GM10847 (cell line): ENCODE results near the gene ISG20.

Source experiments
- POLR2A ChIP-seq: IDR thresholded peaks from 2 replicates; pipeline ENCODE4 v1.6.1; 2011; ENCODE audit not compliant: insufficient read length; ENCODE audit errors: extremely low read depth

The ISG20 gene

GRCh38 chr15:88655103-88655553 is 16.3 kb downstream of the ISG20 start:
- TF ChIP-seq POLR2A = no peak

- TF ChIP-seq POLR2A = no peak
Measured at GRCh38 chr15:88655800-88656488, 17.1 kb downstream of the ISG20 start.

DNA sequence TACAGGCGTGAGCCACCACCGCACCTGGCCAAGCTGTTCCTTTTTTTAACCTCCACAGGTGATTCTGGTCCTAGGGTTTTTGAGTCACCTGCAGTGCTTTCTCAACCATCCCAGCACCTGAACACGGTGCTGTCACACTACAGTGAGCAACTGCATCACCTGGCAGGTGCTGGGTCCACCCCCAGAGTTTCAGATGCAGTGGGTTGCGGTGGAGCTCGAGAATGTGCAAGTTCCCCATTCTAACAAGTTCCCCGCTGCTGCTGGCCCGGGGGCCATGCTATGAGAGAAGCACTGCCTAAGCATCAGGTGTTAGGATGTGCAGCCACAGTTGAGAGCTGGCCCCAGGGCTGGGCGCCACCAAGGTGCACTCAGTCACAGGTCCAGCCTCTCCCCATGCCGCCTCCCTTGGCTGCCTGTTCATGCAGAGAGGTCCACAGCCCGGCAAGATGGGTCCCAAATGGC is 18.0 kb downstream of the ISG20 start:
- no peak for TF ChIP-seq POLR2A

GRCh38 chr15:88657326-88658069 is 18.7 kb downstream of the ISG20 start:
- no peak for TF ChIP-seq POLR2A

GRCh38 chr15:88658070-88658965 is 19.5 kb downstream of the ISG20 start:
- no peak for TF ChIP-seq POLR2A

GRCh38 chr15:88658972-88659931 is 20.4 kb downstream of the ISG20 start:
- TF ChIP-seq POLR2A = no peak

GRCh38 chr15:88661041-88661700 is 22.4 kb downstream of the ISG20 start:
- TF ChIP-seq POLR2A = no peak

DNA sequence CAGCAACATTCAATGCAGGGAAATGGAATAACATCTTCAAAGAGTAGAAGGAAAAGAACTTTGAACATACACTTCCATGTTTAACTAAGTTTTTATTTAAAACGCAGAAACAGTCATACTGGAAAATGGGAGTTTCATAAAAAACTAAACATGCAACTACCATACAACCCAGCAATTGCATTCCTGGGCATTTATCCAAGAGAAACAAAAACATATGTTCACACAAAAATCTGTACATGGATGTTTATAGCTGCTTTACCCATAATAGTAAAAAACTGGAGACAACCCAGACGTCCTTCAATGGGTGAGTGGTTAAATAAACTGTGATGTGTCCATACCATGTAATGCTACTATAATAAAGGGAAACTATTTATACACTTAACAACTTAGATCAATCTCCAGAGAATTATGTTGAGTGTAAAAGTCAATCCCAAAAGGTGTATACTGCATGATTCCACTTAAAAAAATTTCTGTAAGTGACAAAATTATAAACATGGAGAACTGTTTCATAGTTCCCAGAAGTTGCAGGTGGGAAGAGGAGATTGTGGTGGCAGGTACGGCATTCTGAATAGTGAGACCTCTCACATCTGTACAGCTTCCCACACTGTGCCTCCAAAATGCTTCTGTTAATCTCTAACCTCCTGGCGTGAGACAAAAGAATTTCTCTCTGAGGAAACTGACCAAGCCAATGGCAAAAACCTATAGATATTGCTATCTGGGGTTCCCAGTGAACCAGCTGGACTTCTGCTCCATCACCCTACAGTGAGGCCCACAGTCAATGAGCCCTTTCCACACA is 23.1 kb downstream of the ISG20 start:
- no peak for TF ChIP-seq POLR2A

- no peak for TF ChIP-seq POLR2A
Measured at GRCh38 chr15:88663141-88663621, 24.4 kb downstream of the ISG20 start.

GRCh38 chr15:88664151-88664778 is 25.4 kb downstream of the ISG20 start:
- TF ChIP-seq POLR2A = no peak

DNA sequence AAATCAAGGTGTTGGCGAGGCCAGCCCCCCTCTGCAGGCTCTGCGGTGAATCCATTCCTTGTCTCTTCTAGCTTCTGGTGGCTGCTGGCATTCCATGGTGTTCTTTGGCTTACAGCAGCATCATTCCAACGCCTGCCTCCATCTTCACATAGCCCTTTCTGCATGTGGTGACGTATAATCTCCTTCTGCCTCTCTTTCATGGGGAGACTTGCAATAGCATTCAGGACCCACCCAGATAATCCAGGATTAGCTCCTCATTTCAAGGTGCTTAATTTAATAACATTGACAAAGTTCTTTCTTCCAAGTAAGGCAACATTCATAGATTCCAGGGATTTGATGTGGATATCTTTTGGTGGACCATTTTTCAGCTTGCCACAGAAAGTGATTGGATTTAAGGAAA is 35.8 kb downstream of the ISG20 start:
- no peak for TF ChIP-seq POLR2A

- TF ChIP-seq POLR2A = no peak
Measured at GRCh38 chr15:88678755-88679154, 39.9 kb downstream of the ISG20 start.
